Kidney epithelial cell (primary cell): ENCODE measurements around the gene GABRB1. TPM values are rescaled to one million over a fixed set of nuclear protein-coding genes. Genes with fewer than 3 reads are reported as not detected.

Experiments
- DNase-seq: peaks from one replicate; pipeline ENCODE4 v3.0.0-alpha.2; 2010; ENCODE audit warnings: low read depth
- H3K27me3 ChIP-seq: 2 replicates; pipeline ENCODE4 v1.6.0; 2011; ENCODE audit warnings: low read length; ENCODE audit not compliant: control insufficient read depth, insufficient read depth
- H3K36me3 ChIP-seq: 2 replicates; pipeline ENCODE4 v1.5.1; 2011; ENCODE audit warnings: low read length; ENCODE audit not compliant: control insufficient read depth, insufficient read depth
- H3K4me3 ChIP-seq: 2 replicates; pipeline ENCODE4 v1.5.1; 2011; ENCODE audit warnings: low read depth, mild to moderate bottlenecking, control low read depth, low read length
- total RNA-seq: library from RNA; depleted of rRNA; stranded (reverse); fragments of >200 nt; gene quantifications from 2 replicates; pipeline ENCODE4 v1.2.3, GENCODE V29; 2015
- TF ChIP-seq, protein P1 (sequence below): IDR thresholded peaks from 2 replicates; pipeline ENCODE4 v1.5.1; 2011; ENCODE audit warnings: mild to moderate bottlenecking, moderate library complexity, low read length, control low read depth, inconsistent platforms; ENCODE audit not compliant: insufficient read depth, poor library complexity, severe bottlenecking

GABRB1 gene
- total RNA-seq, 1 donor from 2014 or later, result not detected

DNA sequence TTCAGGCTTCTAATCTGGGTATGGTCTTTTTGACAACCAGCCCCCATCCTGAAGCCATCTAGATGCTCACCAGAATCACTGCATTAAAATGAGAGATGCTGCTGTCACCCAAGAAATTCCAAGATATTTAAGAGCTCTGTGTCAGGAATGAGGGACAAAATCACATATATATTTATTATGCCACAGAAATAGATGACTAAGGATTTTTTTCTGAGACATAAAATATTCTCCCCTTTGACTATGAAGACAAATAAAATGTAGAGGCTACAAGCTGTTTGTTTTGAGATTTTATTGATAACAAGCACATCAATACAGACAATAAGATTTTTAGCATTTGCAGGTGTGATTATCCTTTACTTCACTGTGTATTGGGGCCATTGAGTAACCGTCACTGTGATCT is 354.8 kb downstream of the GABRB1 start:
- Histone ChIP-seq H3K36me3 (no peaks in the 10 kb centered on the region), H3K27me3 (no peaks in the 10 kb centered on the region), H3K4me3 (no peak overlapping the region)
- TF ChIP-seq, protein P1, sequence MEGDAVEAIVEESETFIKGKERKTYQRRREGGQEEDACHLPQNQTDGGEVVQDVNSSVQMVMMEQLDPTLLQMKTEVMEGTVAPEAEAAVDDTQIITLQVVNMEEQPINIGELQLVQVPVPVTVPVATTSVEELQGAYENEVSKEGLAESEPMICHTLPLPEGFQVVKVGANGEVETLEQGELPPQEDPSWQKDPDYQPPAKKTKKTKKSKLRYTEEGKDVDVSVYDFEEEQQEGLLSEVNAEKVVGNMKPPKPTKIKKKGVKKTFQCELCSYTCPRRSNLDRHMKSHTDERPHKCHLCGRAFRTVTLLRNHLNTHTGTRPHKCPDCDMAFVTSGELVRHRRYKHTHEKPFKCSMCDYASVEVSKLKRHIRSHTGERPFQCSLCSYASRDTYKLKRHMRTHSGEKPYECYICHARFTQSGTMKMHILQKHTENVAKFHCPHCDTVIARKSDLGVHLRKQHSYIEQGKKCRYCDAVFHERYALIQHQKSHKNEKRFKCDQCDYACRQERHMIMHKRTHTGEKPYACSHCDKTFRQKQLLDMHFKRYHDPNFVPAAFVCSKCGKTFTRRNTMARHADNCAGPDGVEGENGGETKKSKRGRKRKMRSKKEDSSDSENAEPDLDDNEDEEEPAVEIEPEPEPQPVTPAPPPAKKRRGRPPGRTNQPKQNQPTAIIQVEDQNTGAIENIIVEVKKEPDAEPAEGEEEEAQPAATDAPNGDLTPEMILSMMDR, result no peak
- DNase-seq, result no peak

DNA sequence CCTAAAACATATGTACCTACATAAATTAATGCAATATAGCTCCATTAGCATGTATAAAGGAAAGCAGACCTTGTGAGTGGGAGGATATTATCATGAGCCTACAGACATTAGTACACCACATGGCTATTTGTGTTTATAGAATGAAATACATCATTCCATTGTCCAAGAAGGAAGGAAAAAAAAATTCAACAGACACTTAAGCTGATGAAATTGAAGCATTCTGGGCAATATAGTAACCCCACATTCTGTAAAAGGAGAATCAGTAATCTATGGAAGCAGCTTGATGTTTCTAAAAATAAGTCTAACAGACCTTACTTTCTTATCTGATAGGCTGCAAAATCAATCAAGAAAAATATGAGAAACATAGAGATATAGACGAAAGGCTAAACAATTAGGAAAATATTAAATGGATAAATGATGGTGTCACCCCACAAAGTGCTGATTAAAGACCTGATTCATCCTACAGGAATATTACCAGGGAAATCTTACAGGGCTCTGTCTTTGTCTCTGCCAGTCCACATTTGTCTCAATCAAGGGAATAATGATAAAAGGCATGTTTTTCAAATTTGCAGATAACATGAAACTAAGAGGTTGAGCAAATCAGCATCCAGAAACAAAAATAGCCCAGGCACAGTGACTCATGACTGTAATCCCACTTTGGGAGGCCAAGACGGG is 355.3 kb downstream of the GABRB1 start:
- H3K27me3 ChIP-seq, result no peaks in the 10 kb centered on the region
- no peak overlapping the region for H3K4me3 ChIP-seq
- TF ChIP-seq, protein P1, result no peak
- DNase-seq, result no peak
- no peaks in the 10 kb centered on the region for H3K36me3 ChIP-seq

DNA sequence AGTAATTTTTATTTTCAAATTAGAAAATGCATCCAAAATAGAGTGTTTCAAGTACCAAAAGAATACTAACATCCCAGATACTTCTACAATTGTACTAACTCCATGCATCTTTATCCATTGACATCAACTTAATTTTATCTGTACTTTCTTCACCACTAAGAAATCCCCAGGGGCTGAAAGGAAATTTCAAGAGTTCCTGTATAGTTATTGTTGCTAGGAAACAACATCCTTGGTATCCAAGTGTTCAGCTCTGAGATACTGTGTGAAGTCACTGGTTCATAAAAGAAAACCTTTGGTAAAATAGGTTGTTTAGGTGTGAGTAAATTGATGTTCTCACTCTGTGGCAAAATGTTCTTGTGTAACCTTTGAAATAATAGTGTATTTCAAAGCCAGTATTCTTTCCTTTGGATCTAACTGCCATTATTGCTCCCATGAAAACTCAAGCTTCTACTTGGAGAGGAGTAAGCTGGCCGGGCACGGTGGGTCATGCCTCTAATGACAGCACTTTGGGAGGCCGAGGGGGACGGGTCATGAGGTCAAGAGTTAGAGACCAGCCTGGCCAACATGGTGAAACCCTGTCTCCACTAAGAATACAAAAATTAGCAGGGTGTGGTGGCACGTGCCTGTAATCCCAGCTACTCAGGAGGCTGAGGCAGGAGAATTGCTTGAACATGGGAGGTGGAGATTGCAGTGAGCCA is 359.2 kb downstream of the GABRB1 start:
- TF ChIP-seq, protein P1, result no peak
- Histone ChIP-seq H3K4me3 (no peak overlapping the region), H3K27me3 (no peaks in the 10 kb centered on the region), H3K36me3 (no peaks in the 10 kb centered on the region)
- no peak for DNase-seq

DNA sequence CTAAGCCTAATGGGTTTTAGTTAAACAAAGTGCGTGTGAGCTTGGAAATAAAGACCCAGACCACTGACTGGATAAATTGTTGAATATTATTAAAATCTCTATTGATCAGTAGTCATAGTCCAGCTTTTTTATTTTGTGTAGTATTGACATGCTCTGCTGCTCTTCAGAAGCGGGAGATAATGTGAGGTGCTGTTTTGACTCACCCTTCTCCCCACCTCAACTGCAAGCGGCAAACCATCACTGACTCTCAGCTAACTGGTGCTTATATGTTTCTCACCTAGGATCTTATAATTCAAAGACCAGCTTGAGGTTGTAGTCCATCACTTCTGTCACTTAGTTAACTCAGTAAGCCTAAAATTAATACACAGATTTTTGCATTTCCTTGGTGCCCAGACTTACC is 359.9 kb downstream of the GABRB1 start:
- TF ChIP-seq, protein P1, result no peak
- Histone ChIP-seq H3K4me3 (no peak overlapping the region), H3K27me3 (no peaks in the 10 kb centered on the region), H3K36me3 (no peaks in the 10 kb centered on the region)
- DNase-seq, result no peak

DNA sequence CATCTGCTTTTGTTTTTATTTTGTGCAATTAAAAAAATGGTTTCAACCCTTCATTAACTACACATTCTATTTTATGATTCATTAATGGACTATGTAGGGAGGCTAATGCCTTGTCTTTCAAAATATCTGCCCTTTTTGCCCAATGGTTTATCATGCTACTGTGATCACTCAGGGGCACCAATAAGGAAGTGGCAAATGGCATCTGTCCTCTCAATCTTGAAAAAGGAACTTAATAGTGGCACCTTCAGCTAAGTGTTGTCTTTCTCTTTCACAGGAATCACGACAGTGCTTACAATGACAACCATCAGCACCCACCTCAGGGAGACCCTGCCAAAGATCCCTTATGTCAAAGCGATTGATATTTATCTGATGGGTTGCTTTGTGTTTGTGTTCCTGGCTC is 375.0 kb downstream of the GABRB1 start:
- TF ChIP-seq, protein P1, result no peak
- no peak overlapping the region for H3K4me3 ChIP-seq
- H3K36me3 ChIP-seq, result no peaks in the 10 kb centered on the region
- no peak for DNase-seq
- no peaks in the 10 kb centered on the region for H3K27me3 ChIP-seq
